Measurements from ENCODE around the gene QRSL1.
A peak's percentile ranks its signal among the peaks of the same experiment; 100 is the strongest.

Gene QRSL1

GRCh38 chr6:106634565-106634964 is 5.2 kb downstream of the QRSL1 start:
- no peak for DNase-seq (ENCODE audit: low read depth)
- no peak for TF ChIP-seq CTCF (IDR thresholded peaks at IDR 0.05; ENCODE audit: low read length, missing control alignments)
- H3K4me3 ChIP-seq (replicated peaks; ENCODE audit: low read depth, low read length): no peak overlapping the region

GRCh38 chr6:106637051-106637716 is 7.8 kb downstream of the QRSL1 start:
- no peak for TF ChIP-seq CTCF (IDR thresholded peaks at IDR 0.05; ENCODE audit: low read length, missing control alignments)
- no peak overlapping the region for H3K4me3 ChIP-seq (replicated peaks; ENCODE audit: low read depth, low read length)
- DNase-seq (ENCODE audit: low read depth): no peak

- no peak for DNase-seq (ENCODE audit: low read depth)
- no peak overlapping the region for H3K4me3 ChIP-seq (replicated peaks; ENCODE audit: low read depth, low read length)
These were observed 8.5 kb downstream of the QRSL1 start for GRCh38 chr6:106637717-106638341.

GRCh38 chr6:106639812-106640211 is 10.4 kb downstream of the QRSL1 start:
- no peak overlapping the region for H3K4me3 ChIP-seq (replicated peaks; ENCODE audit: low read depth, low read length)
- DNase-seq (ENCODE audit: low read depth): no peak
- TF ChIP-seq CTCF (IDR thresholded peaks at IDR 0.05; ENCODE audit: low read length, missing control alignments): no peak

More at GRCh38 chr6:106637717-106638341, 8.5 kb downstream of the QRSL1 start:
- no peak for TF ChIP-seq CTCF (IDR thresholded peaks at IDR 0.05; ENCODE audit: low read length, missing control alignments)

- peak; percentile 10 for DNase-seq (ENCODE audit: low read depth)
- no peak for TF ChIP-seq CTCF (IDR thresholded peaks at IDR 0.05; ENCODE audit: low read length, missing control alignments)
- H3K4me3 ChIP-seq (replicated peaks; ENCODE audit: low read depth, low read length): no peak overlapping the region
These were observed 13.1 kb downstream of the QRSL1 start for GRCh38 chr6:106642476-106642875.

GRCh38 chr6:106643061-106643460 is 13.7 kb downstream of the QRSL1 start:
- H3K4me3 ChIP-seq (replicated peaks; ENCODE audit: low read depth, low read length): no peak overlapping the region
- no peak for TF ChIP-seq CTCF (IDR thresholded peaks at IDR 0.05; ENCODE audit: low read length, missing control alignments)
- peak; percentile 3 for DNase-seq (ENCODE audit: low read depth)
